Chondrocyte (in vitro differentiated cells): Measurements from ENCODE around the gene PPP6R2. TPM values are rescaled to one million over a fixed set of nuclear protein-coding genes. Genes with fewer than 3 reads are reported as not detected.

ENCODE experiments used
- DNase-seq: peaks from one replicate; pipeline ENCODE4 v3.0.0; 2021; ENCODE audit warnings: mixed read lengths, low spot score
- H3K27ac Mint-ChIP-seq: one replicate; pipeline ENCODE4 v1.8.0; 2021; ENCODE audit warnings: mild to moderate bottlenecking, moderate library complexity, mixed read lengths; ENCODE audit not compliant: unreplicated experiment
- H3K27me3 Mint-ChIP-seq: 2 replicates; pipeline ENCODE4 v1.8.0; 2021; ENCODE audit warnings: low read depth, mixed read lengths
- H3K36me3 Mint-ChIP-seq: 2 replicates; pipeline ENCODE4 v1.8.0; 2021; ENCODE audit warnings: low read depth, mixed read lengths
- H3K4me1 Mint-ChIP-seq: 2 replicates; pipeline ENCODE4 v1.8.0; 2021; ENCODE audit warnings: low read depth, mild to moderate bottlenecking, mixed read lengths
- H3K4me3 Mint-ChIP-seq: one replicate; pipeline ENCODE4 v1.8.0; 2021; ENCODE audit warnings: mild to moderate bottlenecking, moderate library complexity, mixed read lengths; ENCODE audit not compliant: unreplicated experiment
- H3K9me3 Mint-ChIP-seq: 2 replicates; pipeline ENCODE4 v1.8.0; 2021; ENCODE audit warnings: low read depth, mixed read lengths
- long read RNA-seq: library from polyadenylated mRNA; stranded (forward); transcript quantifications from one replicate; pipeline ENCODE4 v2.0.0, GENCODE V29; 2021
- total RNA-seq: library from RNA; stranded (reverse); gene quantifications from 3 replicates; pipeline ENCODE4 v1.2.1, GENCODE V29; 2021
- TF ChIP-seq, protein P1 (sequence below): fragments of 200-600 bp; sonication (generic); IDR thresholded peaks from 2 replicates; pipeline ENCODE4 v1.5.0; 2021; ENCODE audit warnings: antibody characterized with exemption, mild to moderate bottlenecking, moderate library complexity

Gene PPP6R2, protein sequence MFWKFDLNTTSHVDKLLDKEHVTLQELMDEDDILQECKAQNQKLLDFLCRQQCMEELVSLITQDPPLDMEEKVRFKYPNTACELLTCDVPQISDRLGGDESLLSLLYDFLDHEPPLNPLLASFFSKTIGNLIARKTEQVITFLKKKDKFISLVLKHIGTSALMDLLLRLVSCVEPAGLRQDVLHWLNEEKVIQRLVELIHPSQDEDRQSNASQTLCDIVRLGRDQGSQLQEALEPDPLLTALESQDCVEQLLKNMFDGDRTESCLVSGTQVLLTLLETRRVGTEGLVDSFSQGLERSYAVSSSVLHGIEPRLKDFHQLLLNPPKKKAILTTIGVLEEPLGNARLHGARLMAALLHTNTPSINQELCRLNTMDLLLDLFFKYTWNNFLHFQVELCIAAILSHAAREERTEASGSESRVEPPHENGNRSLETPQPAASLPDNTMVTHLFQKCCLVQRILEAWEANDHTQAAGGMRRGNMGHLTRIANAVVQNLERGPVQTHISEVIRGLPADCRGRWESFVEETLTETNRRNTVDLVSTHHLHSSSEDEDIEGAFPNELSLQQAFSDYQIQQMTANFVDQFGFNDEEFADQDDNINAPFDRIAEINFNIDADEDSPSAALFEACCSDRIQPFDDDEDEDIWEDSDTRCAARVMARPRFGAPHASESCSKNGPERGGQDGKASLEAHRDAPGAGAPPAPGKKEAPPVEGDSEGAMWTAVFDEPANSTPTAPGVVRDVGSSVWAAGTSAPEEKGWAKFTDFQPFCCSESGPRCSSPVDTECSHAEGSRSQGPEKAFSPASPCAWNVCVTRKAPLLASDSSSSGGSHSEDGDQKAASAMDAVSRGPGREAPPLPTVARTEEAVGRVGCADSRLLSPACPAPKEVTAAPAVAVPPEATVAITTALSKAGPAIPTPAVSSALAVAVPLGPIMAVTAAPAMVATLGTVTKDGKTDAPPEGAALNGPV
- 46.2 to 53.1 TPM (median 47.1 TPM) in 3 replicates for total RNA-seq
- long read RNA-seq, full-length matches to known transcripts: 100 of 158 reads
- long read RNA-seq, partial matches to known transcripts: 8 of 158 reads
- long read RNA-seq, other reads (novel, unspliced or antisense): 50 of 158 reads

DNA sequence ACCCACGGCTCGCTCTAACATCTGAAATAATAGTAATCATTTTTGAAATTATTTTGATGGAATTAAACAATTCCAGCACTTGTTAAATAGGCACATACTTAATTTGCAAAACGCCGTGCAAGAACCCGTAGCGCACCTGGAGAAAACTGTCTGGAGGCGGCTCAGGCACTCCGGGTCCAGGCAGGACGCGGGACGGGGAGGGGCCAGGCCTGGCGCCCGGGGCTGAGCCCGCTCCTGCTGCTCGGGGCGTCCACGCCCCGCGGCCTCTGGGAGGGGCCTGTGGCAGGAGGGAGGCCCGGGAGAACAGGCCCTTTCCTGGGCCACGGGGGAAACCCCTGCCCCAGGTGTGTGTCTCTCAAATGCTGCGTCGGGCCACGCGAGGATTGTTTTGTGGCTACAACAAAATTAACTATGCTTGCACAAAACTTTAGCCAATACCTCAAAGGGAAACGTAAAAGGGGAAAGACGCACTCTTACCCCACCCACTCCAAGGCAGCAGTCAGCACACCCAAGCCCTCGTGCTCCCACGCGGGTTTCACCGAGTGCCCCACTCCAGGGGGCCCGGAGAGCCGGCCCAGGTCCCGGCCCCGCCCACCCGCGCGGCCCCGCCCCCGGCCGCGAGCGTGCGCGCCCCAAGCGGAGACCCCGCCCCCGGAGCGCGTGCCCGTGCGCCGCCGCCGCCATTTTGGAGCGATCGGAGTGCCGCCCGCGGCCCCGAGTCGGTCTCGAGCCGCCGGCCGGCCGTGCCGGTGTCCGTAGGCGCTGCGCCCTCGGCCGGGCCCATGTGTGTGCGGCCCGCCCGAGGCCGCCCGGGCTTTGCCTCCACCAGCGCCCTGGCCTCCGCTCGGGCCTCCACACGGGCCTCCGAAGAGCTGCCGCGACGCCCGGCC, at the start of gene PPP6R2:
Gene PPP6R2 (plus strand): TSS at position 677 of the 890 bp plus-strand sequence. CDS start 50,582 bp downstream, outside the sequence.
- Mint-ChIP-seq H3K4me1 (peaks cover 8% of the 10 kb centered on the region), H3K27ac (peak within 1 kb of the TSS; percentile 88), H3K9me3 (no peaks in the 10 kb centered on the region), H3K36me3 (no peaks in the 10 kb centered on the region), H3K4me3 (peak within 1 kb of the TSS; percentile 77), H3K27me3 (no peaks in the 10 kb centered on the region)
- TF ChIP-seq, protein P1, sequence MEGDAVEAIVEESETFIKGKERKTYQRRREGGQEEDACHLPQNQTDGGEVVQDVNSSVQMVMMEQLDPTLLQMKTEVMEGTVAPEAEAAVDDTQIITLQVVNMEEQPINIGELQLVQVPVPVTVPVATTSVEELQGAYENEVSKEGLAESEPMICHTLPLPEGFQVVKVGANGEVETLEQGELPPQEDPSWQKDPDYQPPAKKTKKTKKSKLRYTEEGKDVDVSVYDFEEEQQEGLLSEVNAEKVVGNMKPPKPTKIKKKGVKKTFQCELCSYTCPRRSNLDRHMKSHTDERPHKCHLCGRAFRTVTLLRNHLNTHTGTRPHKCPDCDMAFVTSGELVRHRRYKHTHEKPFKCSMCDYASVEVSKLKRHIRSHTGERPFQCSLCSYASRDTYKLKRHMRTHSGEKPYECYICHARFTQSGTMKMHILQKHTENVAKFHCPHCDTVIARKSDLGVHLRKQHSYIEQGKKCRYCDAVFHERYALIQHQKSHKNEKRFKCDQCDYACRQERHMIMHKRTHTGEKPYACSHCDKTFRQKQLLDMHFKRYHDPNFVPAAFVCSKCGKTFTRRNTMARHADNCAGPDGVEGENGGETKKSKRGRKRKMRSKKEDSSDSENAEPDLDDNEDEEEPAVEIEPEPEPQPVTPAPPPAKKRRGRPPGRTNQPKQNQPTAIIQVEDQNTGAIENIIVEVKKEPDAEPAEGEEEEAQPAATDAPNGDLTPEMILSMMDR: peak; percentile 74
- peak; percentile 89 for DNase-seq

DNA sequence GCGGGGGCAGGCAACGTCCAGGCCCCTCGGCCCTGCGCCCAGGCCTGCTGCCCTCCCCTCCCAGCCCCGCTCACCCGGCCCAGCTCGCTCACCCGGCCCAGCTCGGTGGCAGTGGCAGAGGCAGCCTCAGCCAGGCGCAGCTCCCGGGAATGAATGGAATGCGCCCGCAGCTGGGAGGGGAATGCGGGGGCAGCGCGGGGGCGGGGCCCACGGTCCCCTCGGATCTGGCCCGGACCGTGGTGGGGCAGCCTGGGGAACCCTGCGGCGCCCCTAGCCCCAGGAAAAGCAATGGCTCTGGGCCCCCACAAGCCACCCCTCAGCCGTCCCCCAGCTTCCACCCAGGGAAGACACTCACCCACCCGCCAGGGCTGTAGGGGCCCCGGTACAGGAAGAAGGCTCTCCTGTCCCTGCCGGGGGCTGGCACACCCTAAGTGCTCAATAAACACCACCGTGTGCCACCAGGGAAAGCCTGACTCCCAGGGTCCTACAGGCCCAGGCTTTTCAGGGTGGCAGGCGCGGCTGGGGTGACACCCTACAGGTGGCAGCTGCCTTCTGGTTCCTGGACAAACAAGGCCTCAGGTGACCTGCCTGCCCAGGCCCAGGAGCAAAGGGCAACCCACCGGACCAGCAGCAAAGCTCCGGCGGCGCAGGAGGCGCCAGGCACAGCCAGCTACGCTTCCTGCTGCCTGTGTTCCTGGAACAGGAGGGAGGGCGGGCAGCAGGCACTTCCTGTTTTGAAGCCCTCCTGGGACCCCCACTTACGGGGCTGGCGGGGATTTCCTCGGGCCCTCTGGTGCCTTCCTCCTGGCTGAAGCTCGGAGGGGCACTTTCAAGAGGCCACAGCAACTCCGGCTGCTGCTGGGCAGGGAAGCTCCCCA, 49.4 kb upstream of the PPP6R2 start:
- H3K36me3 Mint-ChIP-seq: peaks cover 2% of the 10 kb centered on the region
- H3K4me3 Mint-ChIP-seq: peak overlapping the region; percentile 25
- no peaks in the 10 kb centered on the region for H3K9me3 Mint-ChIP-seq
- TF ChIP-seq, protein P1: peak; percentile 35
- H3K27ac Mint-ChIP-seq: peak overlapping the region; percentile 85
- H3K27me3 Mint-ChIP-seq: no peaks in the 10 kb centered on the region
- DNase-seq: no peak
- H3K4me1 Mint-ChIP-seq: peaks cover 59% of the 10 kb centered on the region

DNA sequence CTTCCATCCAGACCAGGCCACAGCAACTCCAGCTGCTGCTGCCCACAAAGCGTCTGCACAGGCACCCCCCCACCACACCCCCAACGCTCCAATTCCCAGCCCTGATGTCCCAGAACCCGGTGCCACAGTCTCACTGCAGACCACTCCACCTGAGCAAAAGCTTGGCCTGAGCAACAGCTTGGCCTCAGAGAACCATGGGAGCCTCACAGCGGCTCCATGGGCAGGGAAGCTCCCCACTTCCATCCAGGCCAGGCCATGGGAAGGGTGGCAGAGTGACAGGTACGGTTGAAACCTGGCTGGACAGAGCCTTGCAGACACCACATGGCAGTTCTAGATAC, 48.8 kb upstream of the PPP6R2 start:
- Mint-ChIP-seq H3K36me3 (no peaks in the 10 kb centered on the region), H3K4me3 (no peak overlapping the region), H3K27me3 (no peaks in the 10 kb centered on the region), H3K9me3 (no peaks in the 10 kb centered on the region), H3K4me1 (peaks cover 63% of the 10 kb centered on the region), H3K27ac (peak overlapping the region; percentile 85)
- DNase-seq: no peak
- TF ChIP-seq, protein P1: no peak

DNA sequence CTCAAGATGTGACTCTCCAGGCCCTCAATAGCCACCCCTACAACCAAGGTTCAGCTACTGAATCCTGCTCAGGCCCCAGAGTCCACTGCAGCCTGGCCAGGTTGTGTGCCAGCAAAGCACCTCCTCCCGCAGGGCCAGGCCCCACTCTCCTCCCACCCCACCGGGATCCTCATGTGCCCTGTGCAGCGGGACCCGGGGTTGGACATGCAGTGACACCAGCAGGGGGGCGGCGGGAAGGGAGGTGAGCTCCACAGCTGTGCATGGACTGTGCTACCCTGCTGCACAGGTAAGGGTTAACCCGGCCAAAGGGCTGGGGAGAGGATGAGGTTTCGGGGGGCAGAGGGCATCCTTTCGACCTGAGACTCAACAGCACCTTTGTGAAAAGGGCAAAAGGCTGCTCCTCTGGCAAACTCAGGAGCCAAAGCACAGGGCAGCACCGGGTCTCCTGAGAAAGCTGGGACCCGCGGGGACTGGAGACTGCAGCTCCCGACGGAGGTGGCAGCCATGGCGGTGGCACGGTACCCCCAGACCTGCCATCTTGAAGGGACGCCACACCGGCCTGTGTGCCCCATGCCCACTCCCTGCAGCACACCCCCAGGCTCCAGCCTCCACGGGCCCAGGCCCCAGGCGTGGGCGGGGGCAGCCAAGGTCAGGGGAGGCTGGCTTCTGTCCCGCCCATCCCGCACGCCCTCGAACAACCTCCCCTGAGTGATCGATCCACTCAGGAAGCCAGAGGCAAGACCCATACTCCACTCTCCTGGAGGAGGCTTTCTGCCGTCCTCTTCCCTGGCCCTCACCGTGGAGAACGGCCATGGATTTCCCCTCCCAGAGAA, 46.3 kb upstream of the PPP6R2 start:
- peaks cover 73% of the 10 kb centered on the region for H3K4me1 Mint-ChIP-seq

More for the DNA sequence above, 46.3 kb upstream of the PPP6R2 start:
- DNase-seq: no peak
- peak overlapping the region; percentile 70 for H3K27ac Mint-ChIP-seq
- H3K9me3 Mint-ChIP-seq: no peaks in the 10 kb centered on the region
- H3K27me3 Mint-ChIP-seq: no peaks in the 10 kb centered on the region
- no peaks in the 10 kb centered on the region for H3K36me3 Mint-ChIP-seq
- H3K4me3 Mint-ChIP-seq: no peak overlapping the region
- TF ChIP-seq, protein P1: no peak
